Erythroblast (primary cell): Measurements from ENCODE around the gene MUC5AC.

Source experiments
- GATA1 ChIP-seq: IDR thresholded peaks from 2 replicates; pipeline ENCODE4 v1.6.1; 2011; ENCODE audit warnings: low read depth, mild to moderate bottlenecking, control low read depth, low read length, moderate library complexity
- POLR2A ChIP-seq: IDR thresholded peaks from 2 replicates; pipeline ENCODE4 v1.6.1; 2011; ENCODE audit warnings: mild to moderate bottlenecking, low read length

DNA sequence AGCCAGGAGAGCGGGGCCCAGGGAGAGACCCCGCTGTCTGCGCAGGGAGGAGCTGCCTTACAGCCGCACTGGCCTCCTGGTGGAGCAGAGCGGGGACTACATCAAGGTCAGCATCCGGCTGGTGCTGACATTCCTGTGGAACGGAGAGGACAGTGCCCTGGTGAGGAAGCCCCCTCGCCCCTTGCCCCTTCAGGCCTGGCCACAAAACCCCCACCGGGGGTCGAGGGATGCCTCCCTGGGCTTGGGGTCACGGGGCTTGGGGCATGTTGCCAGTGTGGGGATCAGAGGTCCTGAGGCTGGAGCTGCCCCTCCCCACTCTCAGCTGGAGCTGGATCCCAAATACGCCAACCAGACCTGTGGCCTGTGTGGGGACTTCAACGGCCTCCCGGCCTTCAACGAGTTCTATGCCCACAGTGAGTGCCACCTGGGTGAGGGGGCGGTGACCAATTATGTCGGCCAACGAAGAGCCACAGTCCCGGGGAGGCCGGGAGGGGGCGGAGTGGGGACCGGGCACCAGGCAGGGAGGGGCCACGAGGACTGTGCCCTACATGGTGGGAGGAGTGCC is 69.3 kb downstream of the MUC5AC start:
- TF ChIP-seq POLR2A, result no peak
- no peak for TF ChIP-seq GATA1
